ENCODE measurements around the gene CEP162.

The CEP162 gene

GRCh38 chr6:84082689-84083265 lies 144.7 kb downstream of the CEP162 start:
- FAIRE-seq = no peak

- no peak for FAIRE-seq
Observed at GRCh38 chr6:84081222-84081621, 146.2 kb downstream of the CEP162 start.

- FAIRE-seq = no peak
Observed at GRCh38 chr6:84078335-84078734, 149.1 kb downstream of the CEP162 start.

- no peak for FAIRE-seq
Observed at GRCh38 chr6:84077645-84078044, 149.8 kb downstream of the CEP162 start.

GRCh38 chr6:84074988-84075781 lies 152.3 kb downstream of the CEP162 start:
- no peak for FAIRE-seq
